SK-N-SH (cell line): ENCODE measurements around the gene GPR17. TPM values are rescaled to one million over a fixed set of nuclear protein-coding genes. Genes with fewer than 3 reads are reported as not detected.

Experiments
- CTCF ChIA-PET: fragments of 300-600, 350-600 bp; formaldehyde crosslinking; extraction: SDS; loops from one replicate; lab custom pipeline; 2021; lab: Yijun Ruan, JAX
- POLR2A ChIA-PET: fragments of 350-600 bp; sonication (Branson Sonifier 250); formaldehyde crosslinking; extraction: SDS; loops from one replicate; lab custom pipeline; 2020; ENCODE audit warnings: antibody characterized with exemption, inconsistent platforms; lab: Yijun Ruan, JAX
- DNase-seq: peaks from one replicate; pipeline ENCODE4 v3.0.0; 2012
- H2AFZ ChIP-seq: fragments of 200-600 bp; sonication (generic); 2 replicates; pipeline ENCODE4 v1.8.1; 2016; ENCODE audit warnings: antibody characterized with exemption, mild to moderate bottlenecking, low read depth
- H3F3A ChIP-seq: fragments of 200-600 bp; sonication (generic); replicated peaks from 2 replicates; pipeline ENCODE3; 2016; ENCODE audit warnings: antibody characterized with exemption, mild to moderate bottlenecking; ENCODE audit not compliant: insufficient read depth
- H3K27ac ChIP-seq, 2 experiments: fragments of 200-500 bp in 1 of 2; fragments of 200-600 bp in 1 of 2; sonication (Bioruptor generic) in 1 of 2; sonication (generic), shearing (Covaris generic) in 1 of 2; 2 replicates each; pipeline versions ENCODE4 v1.5.1 to v1.6.1; 2014 to 2016; ENCODE audit warnings: low read depth in 2 of 2, inconsistent platforms in 1 of 2, low read length in 1 of 2, mild to moderate bottlenecking in 1 of 2, mixed read lengths in 1 of 2
- H3K27me3 ChIP-seq: fragments of 200-600 bp; sonication (generic), shearing (Covaris generic); 2 replicates; pipeline ENCODE4 v1.6.1; 2016; ENCODE audit warnings: mixed run types; ENCODE audit not compliant: insufficient read depth
- H3K36me3 ChIP-seq, 2 experiments: fragments of 200-500 bp in 1 of 2; fragments of 200-600 bp in 1 of 2; sonication (Bioruptor generic) in 1 of 2; sonication (generic) in 1 of 2; replicated peaks in 1 of 2; 2 replicates each; pipeline versions ENCODE3 to v1.5.1; 2014 to 2016; ENCODE audit warnings: low read length in 1 of 2, mild to moderate bottlenecking in 1 of 2; ENCODE audit not compliant: insufficient read depth in 2 of 2, control insufficient read depth in 1 of 2
- H3K4me1 ChIP-seq, 2 experiments: fragments of 200-500 bp in 1 of 2; fragments of 200-600 bp in 1 of 2; sonication (Bioruptor generic) in 1 of 2; sonication (generic), shearing (Covaris generic) in 1 of 2; 2 replicates each; pipeline versions ENCODE4 v1.5.1 to v1.6.1; 2014 to 2016; ENCODE audit warnings: low read depth in 1 of 2, low read length in 1 of 2, mixed run types in 1 of 2; ENCODE audit not compliant: insufficient read depth in 2 of 2, control insufficient read depth in 1 of 2
- H3K4me2 ChIP-seq: fragments of 200-600 bp; sonication (generic), shearing (Covaris generic); 2 replicates; pipeline ENCODE4 v1.6.1; 2017; ENCODE audit warnings: mixed run types
- H3K4me3 ChIP-seq, 2 experiments: fragments of 200-500 bp in 1 of 2; fragments of 200-600 bp in 1 of 2; sonication (Bioruptor generic) in 1 of 2; sonication (generic), shearing (Covaris generic) in 1 of 2; 2 replicates each; pipeline versions ENCODE4 v1.5.1 to v1.8.1; 2014 to 2016; ENCODE audit warnings: low read depth in 2 of 2, inconsistent platforms in 1 of 2, low read length in 1 of 2, mild to moderate bottlenecking in 1 of 2, mixed read lengths in 1 of 2, moderate library complexity in 1 of 2
- H3K79me2 ChIP-seq: fragments of 200-600 bp; sonication (generic); 2 replicates; pipeline ENCODE4 v1.8.1; 2017; ENCODE audit warnings: mild to moderate bottlenecking; ENCODE audit not compliant: insufficient read depth
- H3K9ac ChIP-seq: fragments of 200-600 bp; sonication (generic); 2 replicates; pipeline ENCODE4 v1.6.1; 2017; ENCODE audit warnings: mixed run types
- H3K9me2 ChIP-seq: fragments of 200-600 bp; sonication (generic); 2 replicates; pipeline ENCODE4 v1.6.1; 2017; ENCODE audit warnings: mixed run types
- H3K9me3 ChIP-seq: fragments of 200-600 bp; sonication (generic); 2 replicates; pipeline ENCODE4 v1.6.1; 2017; ENCODE audit warnings: mixed run types, mild to moderate bottlenecking, moderate library complexity
- H4K20me1 ChIP-seq: fragments of 200-600 bp; sonication (generic); 2 replicates; pipeline ENCODE4 v1.6.1; 2017; ENCODE audit warnings: mild to moderate bottlenecking, mixed run types; ENCODE audit not compliant: insufficient read depth
- EZH2phosphoT487 ChIP-seq: fragments of 200-600 bp; sonication (generic); IDR thresholded peaks from 2 replicates; pipeline ENCODE4 v1.6.1; 2017; ENCODE audit warnings: low read depth, mixed run types, mild to moderate bottlenecking, antibody characterized with exemption, moderate library complexity, borderline replicate concordance
- FOXM1 ChIP-seq: IDR thresholded peaks from 2 replicates; pipeline ENCODE4 v1.4.0; 2012; ENCODE audit warnings: low read depth, mild to moderate bottlenecking
- IRF3 ChIP-seq: fragments of 150-350 bp; IDR thresholded peaks from 2 replicates; pipeline ENCODE4 v1.6.1; 2016; ENCODE audit warnings: mild to moderate bottlenecking, low read depth, low read length
- NRF1 ChIP-seq: IDR thresholded peaks from 2 replicates; pipeline ENCODE4 v1.6.1; 2012; ENCODE audit warnings: low read depth, mild to moderate bottlenecking, low read length
- POLR2AphosphoS5 ChIP-seq: IDR thresholded peaks from 2 replicates; pipeline ENCODE4 v1.6.1; 2012; ENCODE audit warnings: low read depth, low read length
- RAD21 ChIP-seq: IDR thresholded peaks from 2 replicates; pipeline ENCODE4 v1.6.1; 2012; ENCODE audit warnings: mild to moderate bottlenecking, low read length
- REST ChIP-seq: IDR thresholded peaks from 2 replicates; pipeline ENCODE4 v1.6.1; 2012; ENCODE audit warnings: mild to moderate bottlenecking, low read depth, low read length, moderate library complexity
- SMC3 ChIP-seq: IDR thresholded peaks from 2 replicates; pipeline ENCODE4 v1.6.1; 2012; ENCODE audit warnings: low read depth, low read length, improper control_type of control experiment
- USF1 ChIP-seq: IDR thresholded peaks from 2 replicates; pipeline ENCODE4 v1.4.0; 2012; ENCODE audit warnings: low read depth, borderline replicate concordance
- USF2 ChIP-seq: fragments of 150-350 bp; IDR thresholded peaks from 2 replicates; pipeline ENCODE4 v1.6.1; 2017; ENCODE audit warnings: antibody characterized with exemption, low read length, low read depth, borderline replicate concordance
- WGBS: methylation state at CpG from one replicate; pipeline ENCODE4 v1.1.6; 2017; ENCODE audit warnings: low lambda C conversion rate; 5-methylcytosine and 5-hydroxymethylcytosine counted together
- polyA plus RNA-seq, 3 experiments: library from polyadenylated mRNA; depleted of rRNA; stranded (reverse); fragments of >200 nt; gene quantifications; 2 replicates each; pipeline ENCODE4 v1.2.3, GENCODE V29; 2012

Gene GPR17
- polyA plus RNA-seq, 1 of the 3 experiments (the other 2 are of a cell fraction), result 0.03 TPM

GRCh38 chr2:127665267-127665893 is 19.4 kb downstream of the GPR17 start:
- H3K36me3 ChIP-seq, result no peaks in the 10 kb centered on the region
- no peak overlapping the region for H3K27ac ChIP-seq
- no peaks in the 10 kb centered on the region for H3K27me3 ChIP-seq
- TF ChIP-seq USF1 (no peak), IRF3 (no peak), FOXM1 (no peak), POLR2AphosphoS5 (no peak), NRF1 (no peak), RAD21 (no peak), SMC3 (no peak), EZH2phosphoT487 (no peak), REST (no peak)
- DNase-seq, result peak; percentile 2
- CTCF ChIA-PET, result interaction anchor here (1.5 kb wide), 1 partner anchor 13 kb away, joined by 3 read pairs; no protein-coding TSS in a partner anchor
- no peaks in the 10 kb centered on the region for H3K9me3 ChIP-seq
- no peaks in the 10 kb centered on the region for H3F3A ChIP-seq
- 72% methylated on average over 8 of the region's 8 CpGs for WGBS
- H3K4me3 ChIP-seq, result no peak overlapping the region
- peaks cover 0 to 21% of the 10 kb centered on the region in 2 experiments; a peak in 1 of 4 replicates for H3K4me1 ChIP-seq
- POLR2A ChIA-PET, result no interaction called here
- no peak overlapping the region for H2AFZ ChIP-seq
- H3K9me2 ChIP-seq, result no peaks in the 10 kb centered on the region
- H4K20me1 ChIP-seq, result no peaks in the 10 kb centered on the region
- H3K79me2 ChIP-seq, result 0 out of 2 replicates have a peak, but pooled peaks cover 3% of the 10 kb centered on the region
- H3K9ac ChIP-seq, result no peak overlapping the region
- H3K4me2 ChIP-seq, result no peak overlapping the region

- Histone ChIP-seq H4K20me1 (no peaks in the 10 kb centered on the region), H3K9ac (no peak overlapping the region), H3K79me2 (0 out of 2 replicates have a peak, but pooled peaks cover 3% of the 10 kb centered on the region), H2AFZ (no peak overlapping the region), H3K36me3 (no peaks in the 10 kb centered on the region), H3K4me3 (no peak overlapping the region), H3K4me2 (no peak overlapping the region), H3K9me3 (no peaks in the 10 kb centered on the region), H3K9me2 (no peaks in the 10 kb centered on the region), H3K4me1 (no peaks in the 10 kb centered on the region), H3K27me3 (no peaks in the 10 kb centered on the region), H3F3A (no peaks in the 10 kb centered on the region), H3K27ac (no peak overlapping the region)
- POLR2A ChIA-PET, result no interaction called here
- WGBS, result 57% methylated on average over 7 of the region's 7 CpGs
- DNase-seq, result no peak
- no peak for TF ChIP-seq USF2
- CTCF ChIA-PET, result no interaction called here
These were observed 23.1 kb downstream of the GPR17 start for GRCh38 chr2:127669056-127669455.
